Peyer's patch (tissue), 4 donors: ENCODE results near the gene THOC5. TPM values are rescaled to one million over a fixed set of nuclear protein-coding genes. Genes with fewer than 3 reads are reported as not detected.

Experiments
- DNase-seq, 3 donors: peaks; one replicate each; pipeline ENCODE4 v3.0.0-alpha.2; 2017 to 2019
- H3K27ac ChIP-seq, 4 donors: fragments of 200-600 bp; sonication (generic); one replicate each; pipeline ENCODE4 v1.5.1; 2016 to 2019
- H3K27me3 ChIP-seq, 2 donors: fragments of 200-600 bp; sonication (generic); one replicate each; pipeline ENCODE4 v1.5.1; 2019
- H3K36me3 ChIP-seq, 3 donors: fragments of 200-600 bp; sonication (generic); one replicate each; pipeline ENCODE4 v1.5.1; 2016 to 2019
- H3K4me1 ChIP-seq, 4 donors: fragments of 200-600 bp; sonication (generic); one replicate each; pipeline ENCODE4 v1.5.1; 2016 to 2019
- H3K4me3 ChIP-seq, 4 donors: fragments of 200-600 bp; sonication (generic); 1 replicate in 3 of 4; 2 replicates in 1 of 4; pipeline ENCODE4 v1.5.1; 2016 to 2019; ENCODE audit warnings: mild to moderate bottlenecking in 1 of 4
- H3K9me3 ChIP-seq, 4 donors: fragments of 200-600 bp; sonication (generic); one replicate each; pipeline ENCODE4 v1.5.1; 2016 to 2019; ENCODE audit warnings: mild to moderate bottlenecking in 1 of 4
- POLR2A ChIP-seq, 2 donors: fragments of 450-650 bp; IDR thresholded peaks; one replicate each; pipeline ENCODE4 v1.5.1; 2017; ENCODE audit warnings: antibody characterized with exemption in 2 of 2, mild to moderate bottlenecking in 2 of 2, moderate library complexity in 2 of 2
- total RNA-seq, 4 donors: library from RNA; depleted of rRNA; stranded (reverse); fragments of >200 nt; gene quantifications; one replicate each; pipeline ENCODE4 v1.1.0, GENCODE V29; 2016
- TF ChIP-seq, protein P1 (sequence below), 6 experiments: fragments of 450-650 bp in 4 of 6; fragments of 200-600 bp in 2 of 6; sonication (generic) in 1 of 6; IDR thresholded peaks; one replicate each; pipeline ENCODE4 v1.5.1; 2017 to 2019; ENCODE audit warnings: antibody characterized with exemption in 6 of 6, mild to moderate bottlenecking in 3 of 6, moderate library complexity in 1 of 6

THOC5 gene
- total RNA-seq, 4 donors from 2014 or later: 33.3 to 191 (median 37.3) TPM

DNA sequence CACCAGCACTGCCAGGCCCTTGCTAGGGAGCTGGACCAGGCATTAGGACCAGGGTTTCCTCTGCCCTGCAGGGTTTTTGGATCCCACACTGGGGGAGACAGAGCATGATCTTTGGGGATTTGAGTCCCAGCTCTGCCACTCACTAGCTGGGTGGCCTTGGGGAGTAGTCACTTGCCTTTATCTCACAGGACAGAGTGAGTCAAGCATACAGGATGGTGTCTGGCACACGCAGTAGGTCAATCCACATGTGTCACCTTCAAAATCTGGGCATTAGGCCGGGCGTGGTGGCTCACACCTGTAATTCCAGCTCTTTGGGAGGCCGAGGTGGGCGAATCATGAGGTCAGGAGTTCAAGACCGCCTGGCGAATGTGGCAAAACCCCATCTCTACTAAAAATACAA, 70.8 kb downstream of the THOC5 start:
- H3K9me3 ChIP-seq: peaks cover 0 to 5% (median 0%) of the 10 kb centered on the region in 4 donors
- DNase-seq: no peak
- peaks cover 0 to 20% (median 6%) of the 10 kb centered on the region in 4 donors for H3K4me1 ChIP-seq
- no peak overlapping the region for H3K27ac ChIP-seq
- H3K27me3 ChIP-seq: peaks cover 0 to 20% of the 10 kb centered on the region in 2 donors
- no peak for TF ChIP-seq POLR2A (IDR thresholded peaks at IDR 0.05)
- TF ChIP-seq, protein P1, sequence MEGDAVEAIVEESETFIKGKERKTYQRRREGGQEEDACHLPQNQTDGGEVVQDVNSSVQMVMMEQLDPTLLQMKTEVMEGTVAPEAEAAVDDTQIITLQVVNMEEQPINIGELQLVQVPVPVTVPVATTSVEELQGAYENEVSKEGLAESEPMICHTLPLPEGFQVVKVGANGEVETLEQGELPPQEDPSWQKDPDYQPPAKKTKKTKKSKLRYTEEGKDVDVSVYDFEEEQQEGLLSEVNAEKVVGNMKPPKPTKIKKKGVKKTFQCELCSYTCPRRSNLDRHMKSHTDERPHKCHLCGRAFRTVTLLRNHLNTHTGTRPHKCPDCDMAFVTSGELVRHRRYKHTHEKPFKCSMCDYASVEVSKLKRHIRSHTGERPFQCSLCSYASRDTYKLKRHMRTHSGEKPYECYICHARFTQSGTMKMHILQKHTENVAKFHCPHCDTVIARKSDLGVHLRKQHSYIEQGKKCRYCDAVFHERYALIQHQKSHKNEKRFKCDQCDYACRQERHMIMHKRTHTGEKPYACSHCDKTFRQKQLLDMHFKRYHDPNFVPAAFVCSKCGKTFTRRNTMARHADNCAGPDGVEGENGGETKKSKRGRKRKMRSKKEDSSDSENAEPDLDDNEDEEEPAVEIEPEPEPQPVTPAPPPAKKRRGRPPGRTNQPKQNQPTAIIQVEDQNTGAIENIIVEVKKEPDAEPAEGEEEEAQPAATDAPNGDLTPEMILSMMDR (IDR thresholded peaks at IDR 0.05): no peak
- no peaks in the 10 kb centered on the region for H3K36me3 ChIP-seq
- no peak overlapping the region for H3K4me3 ChIP-seq

DNA sequence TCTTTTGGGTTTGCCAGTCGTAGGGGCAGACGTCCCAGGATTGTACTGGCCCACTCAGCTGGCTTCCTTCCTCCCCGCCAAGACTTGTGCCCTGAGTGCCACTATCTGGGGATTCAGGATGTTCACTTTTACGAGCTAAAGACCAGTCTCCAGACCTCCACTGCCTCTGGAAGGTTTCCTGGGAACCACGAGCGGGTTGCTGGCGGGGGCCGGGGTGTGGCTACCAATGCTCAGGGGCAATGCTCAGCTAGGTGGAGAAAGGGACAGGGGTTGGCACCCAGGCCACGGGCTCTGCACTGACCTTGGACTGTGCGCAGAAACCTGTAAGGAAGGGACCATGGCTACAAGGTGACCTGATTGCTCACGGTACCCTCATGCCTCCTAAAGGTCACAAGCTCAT, 71.3 kb downstream of the THOC5 start:
- no peak for DNase-seq

DNA sequence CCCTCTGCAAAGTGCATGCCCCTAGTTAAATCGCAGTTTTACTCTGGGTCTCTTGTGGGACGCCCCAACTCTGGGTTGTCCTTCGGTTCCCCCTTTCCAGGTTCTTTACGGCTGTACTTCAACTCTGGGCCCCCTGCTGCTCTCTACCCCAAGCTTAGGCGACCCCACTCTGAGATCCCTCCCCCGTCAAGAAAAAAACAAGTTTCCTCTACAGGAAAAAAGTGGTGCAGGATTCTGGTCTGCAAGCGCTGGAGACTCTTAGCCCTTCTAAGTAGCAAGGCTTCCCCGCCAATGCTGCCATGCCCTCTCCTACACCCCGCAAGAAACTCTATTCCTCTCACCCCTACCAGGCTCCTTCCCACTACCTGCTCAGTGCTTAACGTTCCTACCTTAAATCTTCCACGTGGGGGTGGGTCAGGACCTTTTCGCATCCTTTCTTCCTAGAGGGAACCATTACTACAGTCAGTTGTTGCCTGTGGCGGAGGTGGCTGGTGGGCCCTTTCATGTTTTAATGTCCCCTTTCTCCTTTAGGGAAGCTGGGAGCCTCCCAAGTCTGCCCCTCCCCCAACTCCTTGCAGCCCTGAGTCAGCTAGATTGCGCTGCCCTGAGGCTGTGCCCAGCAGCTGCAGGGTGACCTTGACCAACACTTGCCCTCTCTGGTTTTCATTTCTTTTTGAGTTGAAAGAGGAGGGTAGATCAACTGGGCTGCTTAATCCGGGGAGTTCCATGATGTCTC, 72.1 kb downstream of the THOC5 start:
- H3K27ac ChIP-seq: no peak overlapping the region
- H3K4me3 ChIP-seq: peak overlapping the region in 1 of 4 donors; percentile 38
- peaks cover 0 to 5% (median 0%) of the 10 kb centered on the region in 4 donors for H3K9me3 ChIP-seq
- no peak for DNase-seq
- no peaks in the 10 kb centered on the region for H3K36me3 ChIP-seq
- no peak for TF ChIP-seq POLR2A (IDR thresholded peaks at IDR 0.05)
- TF ChIP-seq, protein P1 (IDR thresholded peaks at IDR 0.05): no peak
- peaks cover 0 to 20% (median 6%) of the 10 kb centered on the region in 4 donors for H3K4me1 ChIP-seq
- peaks cover 0 to 20% of the 10 kb centered on the region in 2 donors for H3K27me3 ChIP-seq

More for the DNA sequence above, 71.3 kb downstream of the THOC5 start:
- no peak for TF ChIP-seq POLR2A (IDR thresholded peaks at IDR 0.05)
- TF ChIP-seq, protein P1 (IDR thresholded peaks at IDR 0.05): no peak
- H3K36me3 ChIP-seq: no peaks in the 10 kb centered on the region
- H3K27me3 ChIP-seq: peaks cover 0 to 20% of the 10 kb centered on the region in 2 donors
- H3K4me1 ChIP-seq: peaks cover 0 to 20% (median 6%) of the 10 kb centered on the region in 4 donors
- H3K9me3 ChIP-seq: peaks cover 0 to 5% (median 0%) of the 10 kb centered on the region in 4 donors
- H3K4me3 ChIP-seq: no peak overlapping the region
- no peak overlapping the region for H3K27ac ChIP-seq

DNA sequence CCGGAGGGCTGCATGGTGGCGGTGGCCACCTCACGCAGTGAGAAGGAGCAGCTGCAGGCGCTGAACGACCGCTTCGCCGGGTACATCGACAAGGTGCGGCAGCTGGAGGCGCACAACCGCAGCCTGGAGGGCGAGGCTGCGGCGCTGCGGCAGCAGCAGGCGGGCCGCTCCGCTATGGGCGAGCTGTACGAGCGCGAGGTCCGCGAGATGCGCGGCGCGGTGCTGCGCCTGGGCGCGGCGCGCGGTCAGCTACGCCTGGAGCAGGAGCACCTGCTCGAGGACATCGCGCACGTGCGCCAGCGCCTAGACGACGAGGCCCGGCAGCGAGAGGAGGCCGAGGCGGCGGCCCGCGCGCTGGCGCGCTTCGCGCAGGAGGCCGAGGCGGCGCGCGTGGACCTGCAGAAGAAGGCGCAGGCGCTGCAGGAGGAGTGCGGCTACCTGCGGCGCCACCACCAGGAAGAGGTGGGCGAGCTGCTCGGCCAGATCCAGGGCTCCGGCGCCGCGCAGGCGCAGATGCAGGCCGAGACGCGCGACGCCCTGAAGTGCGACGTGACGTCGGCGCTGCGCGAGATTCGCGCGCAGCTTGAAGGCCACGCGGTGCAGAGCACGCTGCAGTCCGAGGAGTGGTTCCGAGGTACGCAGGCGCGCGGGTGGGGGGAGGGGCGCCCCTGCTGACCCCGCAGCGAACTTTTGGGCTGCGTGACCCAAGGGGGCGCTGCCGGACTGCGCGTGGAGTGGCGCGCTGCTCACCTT, 72.9 kb downstream of the THOC5 start:
- Histone ChIP-seq H3K9me3 (peaks cover 0 to 5% (median 0%) of the 10 kb centered on the region in 4 donors), H3K4me1 (peaks cover 0 to 20% (median 8%) of the 10 kb centered on the region in 4 donors), H3K4me3 (peak overlapping the region in 2 of 4 donors; percentile 3 to 38), H3K27ac (no peak overlapping the region), H3K27me3 (peaks cover 0 to 20% of the 10 kb centered on the region in 2 donors), H3K36me3 (no peaks in the 10 kb centered on the region)
- DNase-seq: no peak
- TF ChIP-seq POLR2A (IDR thresholded peaks at IDR 0.05): no peak
- TF ChIP-seq, protein P1 (IDR thresholded peaks at IDR 0.05): no peak

DNA sequence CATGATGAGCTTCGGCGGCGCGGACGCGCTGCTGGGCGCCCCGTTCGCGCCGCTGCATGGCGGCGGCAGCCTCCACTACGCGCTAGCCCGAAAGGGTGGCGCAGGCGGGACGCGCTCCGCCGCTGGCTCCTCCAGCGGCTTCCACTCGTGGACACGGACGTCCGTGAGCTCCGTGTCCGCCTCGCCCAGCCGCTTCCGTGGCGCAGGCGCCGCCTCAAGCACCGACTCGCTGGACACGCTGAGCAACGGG, 73.4 kb downstream of the THOC5 start:
- Histone ChIP-seq H3K36me3 (no peaks in the 10 kb centered on the region), H3K9me3 (peaks cover 0 to 5% (median 0%) of the 10 kb centered on the region in 4 donors), H3K4me1 (peaks cover 0 to 20% (median 8%) of the 10 kb centered on the region in 4 donors), H3K4me3 (peak overlapping the region in 1 of 4 donors; percentile 38), H3K27ac (no peak overlapping the region), H3K27me3 (peaks cover 0 to 20% of the 10 kb centered on the region in 2 donors)
- no peak for DNase-seq
- TF ChIP-seq POLR2A (IDR thresholded peaks at IDR 0.05): no peak
- TF ChIP-seq, protein P1 (IDR thresholded peaks at IDR 0.05): no peak
